Gastrocnemius medialis (tissue), 4 donors: ENCODE data around the gene UAP1L1. TPM values are rescaled to one million over a fixed set of nuclear protein-coding genes. Genes with fewer than 3 reads are reported as not detected.

Source experiments
- ATAC-seq, 2 donors: fragments of 150-250 bp; one replicate each; pipeline ENCODE4 v1.9.1; 2016
- DNase-seq, 2 donors: peaks; one replicate each; pipeline ENCODE4 v3.0.0-alpha.2; 2019
- H3K27ac ChIP-seq, 4 donors: fragments of 200-600 bp; sonication (generic); 1 replicate in 1 of 4; 2 replicates in 3 of 4; pipeline ENCODE4 v1.5.1; 2016 to 2018; ENCODE audit warnings: mild to moderate bottlenecking in 2 of 4, moderate library complexity in 1 of 4
- H3K27me3 ChIP-seq, 3 donors: fragments of 200-600 bp; sonication (generic) in 2 of 3; 1 replicate in 1 of 3; 2 replicates in 2 of 3; pipeline versions ENCODE4 v1.5.1 to v1.6.0; 2016 to 2019; ENCODE audit warnings: mild to moderate bottlenecking in 1 of 3, moderate library complexity in 1 of 3
- H3K36me3 ChIP-seq, 2 donors: fragments of 200-600 bp; sonication (generic) in 1 of 2; one replicate each; pipeline ENCODE4 v1.5.1; 2017 to 2018
- H3K4me1 ChIP-seq, 2 donors: fragments of 200-600 bp; sonication (generic) in 1 of 2; one replicate each; pipeline ENCODE4 v1.5.1; 2016 to 2017; ENCODE audit warnings: mild to moderate bottlenecking in 2 of 2
- H3K4me3 ChIP-seq, 4 donors: fragments of 200-600 bp; sonication (generic) in 3 of 4; 1 replicate in 1 of 4; 2 replicates in 3 of 4; pipeline ENCODE4 v1.5.1; 2016 to 2019; ENCODE audit warnings: mild to moderate bottlenecking in 2 of 4
- H3K9me3 ChIP-seq, 3 donors: fragments of 200-600 bp; sonication (generic) in 2 of 3; 1 replicate in 1 of 3; 2 replicates in 2 of 3; pipeline ENCODE4 v1.5.1; 2016 to 2019
- POLR2A ChIP-seq, 2 donors: fragments of 450-650 bp; IDR thresholded peaks; one replicate each; pipeline ENCODE4 v1.6.1; 2017; ENCODE audit warnings: antibody characterized with exemption in 2 of 2, mild to moderate bottlenecking in 2 of 2, moderate library complexity in 2 of 2
- in situ Hi-C, 4 donors: fragments of 200-750 bp; cut with MboI; loops; one replicate each; pipeline versions ENCODE4 v1.15.0 to v1.8.0; 2017; ENCODE audit warnings: low sequenced_read_pairs in 4 of 4
- intact Hi-C: fragments of 100-400 bp; cut with DNase I; formaldehyde crosslinking; loops from one replicate; pipeline ENCODE4 v1.15.1; 2023; ENCODE audit warnings: low total_unique reads
- total RNA-seq, 4 donors: library from RNA; depleted of rRNA; stranded (reverse); fragments of >200 nt; gene quantifications; one replicate each; pipeline versions ENCODE4 v1.1.0 to v1.2.3, GENCODE V29; 2016
- TF ChIP-seq, protein P1 (sequence below), 5 experiments: fragments of 450-650 bp in 3 of 5; fragments of 200-600 bp in 2 of 5; sonication (generic) in 2 of 5; IDR thresholded peaks in 4 of 5; conservative IDR thresholded peaks in 1 of 5; 1 replicate in 4 of 5; 2 replicates in 1 of 5; pipeline ENCODE4 v1.5.1; 2016 to 2019; ENCODE audit warnings: antibody characterized with exemption in 5 of 5, mild to moderate bottlenecking in 3 of 5, moderate library complexity in 3 of 5

The UAP1L1 gene
- total RNA-seq, 4 donors from 2014 or later, result 0.49 to 2.5 (median 1.5) TPM

- ATAC-seq (no peak), DNase-seq (no peak)
- H3K4me3 ChIP-seq, result no peak overlapping the region
- H3K4me1 ChIP-seq, result peaks cover 5 to 16% of the 10 kb centered on the region in 2 donors
- H3K36me3 ChIP-seq, result peaks cover 0 to 12% of the 10 kb centered on the region in 2 donors
- intact Hi-C loops (no loop called here), in situ Hi-C loops (no loop called here)
- no peak overlapping the region for H3K27ac ChIP-seq
- no peaks in the 10 kb centered on the region for H3K27me3 ChIP-seq
- TF ChIP-seq, protein P1, sequence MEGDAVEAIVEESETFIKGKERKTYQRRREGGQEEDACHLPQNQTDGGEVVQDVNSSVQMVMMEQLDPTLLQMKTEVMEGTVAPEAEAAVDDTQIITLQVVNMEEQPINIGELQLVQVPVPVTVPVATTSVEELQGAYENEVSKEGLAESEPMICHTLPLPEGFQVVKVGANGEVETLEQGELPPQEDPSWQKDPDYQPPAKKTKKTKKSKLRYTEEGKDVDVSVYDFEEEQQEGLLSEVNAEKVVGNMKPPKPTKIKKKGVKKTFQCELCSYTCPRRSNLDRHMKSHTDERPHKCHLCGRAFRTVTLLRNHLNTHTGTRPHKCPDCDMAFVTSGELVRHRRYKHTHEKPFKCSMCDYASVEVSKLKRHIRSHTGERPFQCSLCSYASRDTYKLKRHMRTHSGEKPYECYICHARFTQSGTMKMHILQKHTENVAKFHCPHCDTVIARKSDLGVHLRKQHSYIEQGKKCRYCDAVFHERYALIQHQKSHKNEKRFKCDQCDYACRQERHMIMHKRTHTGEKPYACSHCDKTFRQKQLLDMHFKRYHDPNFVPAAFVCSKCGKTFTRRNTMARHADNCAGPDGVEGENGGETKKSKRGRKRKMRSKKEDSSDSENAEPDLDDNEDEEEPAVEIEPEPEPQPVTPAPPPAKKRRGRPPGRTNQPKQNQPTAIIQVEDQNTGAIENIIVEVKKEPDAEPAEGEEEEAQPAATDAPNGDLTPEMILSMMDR (IDR thresholded peaks at IDR 0.05 in 4 of 5, conservative IDR thresholded peaks at IDR 0.05 in 1 of 5), result no peak
- TF ChIP-seq POLR2A (IDR thresholded peaks at IDR 0.05), result no peak
- no peaks in the 10 kb centered on the region for H3K9me3 ChIP-seq
Measured at GRCh38 chr9:137040568-137040967, 36.7 kb upstream of the UAP1L1 start.

DNA sequence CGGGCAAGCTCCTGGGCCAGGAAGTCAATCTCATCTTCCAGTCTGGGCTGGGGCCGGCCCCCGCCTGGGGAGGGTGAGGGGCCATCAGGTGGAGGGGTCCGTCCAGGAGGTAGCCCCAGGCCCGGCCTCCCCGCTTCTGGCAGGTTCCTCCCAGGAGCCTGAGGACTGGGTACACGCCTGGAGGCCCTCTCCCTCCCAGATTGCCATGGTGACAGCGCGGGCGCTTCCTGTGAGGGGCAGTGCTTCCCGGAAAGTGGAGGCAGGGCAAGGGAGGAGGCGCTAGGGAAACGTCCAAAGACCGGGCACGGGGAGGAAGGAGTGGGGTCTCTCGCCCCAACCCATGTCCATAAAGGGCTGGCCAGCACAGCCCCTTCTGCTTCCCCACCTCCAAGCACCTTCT is 36.2 kb upstream of the UAP1L1 start:
- ATAC-seq (no peak), DNase-seq (no peak)
- in situ Hi-C loops (no loop called here), intact Hi-C loops (no loop called here)
- Histone ChIP-seq H3K27ac (no peak overlapping the region), H3K9me3 (no peaks in the 10 kb centered on the region), H3K4me3 (no peak overlapping the region), H3K4me1 (peaks cover 5 to 18% of the 10 kb centered on the region in 2 donors), H3K36me3 (peaks cover 0 to 12% of the 10 kb centered on the region in 2 donors), H3K27me3 (no peaks in the 10 kb centered on the region)
- TF ChIP-seq POLR2A (IDR thresholded peaks at IDR 0.05), result no peak
- TF ChIP-seq, protein P1 (IDR thresholded peaks at IDR 0.05 in 4 of 5, conservative IDR thresholded peaks at IDR 0.05 in 1 of 5), result no peak

DNA sequence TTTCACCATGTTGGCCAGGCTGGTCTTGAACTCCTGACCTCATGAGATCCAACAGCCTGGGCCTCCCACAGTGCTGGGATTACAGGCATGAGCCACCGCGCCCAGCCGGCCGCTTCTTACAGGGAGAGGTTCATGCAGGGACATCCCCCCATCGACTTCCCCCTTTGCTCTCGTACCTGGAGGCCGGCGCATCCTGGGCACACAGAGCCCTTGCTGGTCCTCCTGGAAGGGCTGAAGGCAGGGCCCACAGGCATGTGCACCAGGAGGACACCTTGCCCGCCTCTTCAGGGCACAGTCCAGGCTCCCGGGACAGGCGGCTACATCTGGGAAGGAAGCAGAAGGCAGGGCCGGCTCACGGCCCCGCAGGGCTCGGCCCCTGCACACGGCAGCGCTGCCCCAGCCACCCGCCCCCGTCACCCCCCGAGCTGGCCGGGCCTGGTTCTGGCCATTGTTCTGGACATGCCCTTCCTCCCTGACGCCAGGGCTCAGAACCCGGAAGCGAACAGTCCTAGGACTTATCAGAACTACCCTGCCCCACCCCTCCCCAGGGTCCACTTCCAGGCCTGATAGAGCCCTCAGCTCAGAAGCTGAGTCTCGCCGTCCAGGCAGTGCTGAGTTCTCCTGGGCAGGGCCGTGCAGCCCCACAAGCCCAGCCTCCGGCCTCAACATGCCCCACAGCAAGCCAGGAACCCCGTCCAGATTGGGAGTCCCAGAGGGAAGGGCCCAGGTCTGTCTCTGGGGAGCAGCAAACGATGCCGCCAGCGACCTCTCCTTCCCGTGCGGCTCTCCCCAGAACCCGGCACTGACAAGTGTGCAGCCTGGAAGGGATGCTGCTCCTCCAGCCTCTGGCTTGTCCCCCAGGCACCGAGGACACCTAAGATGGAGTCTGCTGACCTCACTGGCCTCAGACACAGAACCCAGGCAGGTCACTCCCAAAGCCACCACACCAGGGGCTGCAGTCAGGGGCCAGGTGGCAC is 34.3 kb upstream of the UAP1L1 start:
- peaks cover 5 to 24% of the 10 kb centered on the region in 2 donors for H3K4me1 ChIP-seq
- H3K4me3 ChIP-seq, result peak overlapping the region in 3 of 4 donors; percentile 22 to 60 (median 60)
- peaks cover 9 to 16% (median 14%) of the 10 kb centered on the region in 3 donors for H3K27me3 ChIP-seq
- TF ChIP-seq, protein P1 (IDR thresholded peaks at IDR 0.05 in 4 of 5, conservative IDR thresholded peaks at IDR 0.05 in 1 of 5), result no peak
- no peak for TF ChIP-seq POLR2A (IDR thresholded peaks at IDR 0.05)
- peak; percentile 19 to 37 for ATAC-seq
- intact Hi-C loops, result no loop called here
- peak overlapping the region; percentile 37 to 68 (median 66) for H3K27ac ChIP-seq
- in situ Hi-C loops, result no loop called here
- no peaks in the 10 kb centered on the region for H3K9me3 ChIP-seq
- no peak for DNase-seq
- H3K36me3 ChIP-seq, result peaks cover 0 to 12% of the 10 kb centered on the region in 2 donors

- H3K36me3 ChIP-seq, result peaks cover 0 to 12% of the 10 kb centered on the region in 2 donors
- peak overlapping the region in 3 of 4 donors; percentile 65 to 68 (median 67) for H3K27ac ChIP-seq
- H3K9me3 ChIP-seq, result no peaks in the 10 kb centered on the region
- H3K4me1 ChIP-seq, result peaks cover 5 to 30% of the 10 kb centered on the region in 2 donors
- ATAC-seq (no peak), DNase-seq (no peak)
- in situ Hi-C loops (no loop called here), intact Hi-C loops (no loop called here)
- peak overlapping the region in 3 of 4 donors; percentile 57 to 60 (median 60) for H3K4me3 ChIP-seq
- TF ChIP-seq, protein P1 (IDR thresholded peaks at IDR 0.05 in 4 of 5, conservative IDR thresholded peaks at IDR 0.05 in 1 of 5), result no peak
- TF ChIP-seq POLR2A (IDR thresholded peaks at IDR 0.05), result no peak
- H3K27me3 ChIP-seq, result peaks cover 16 to 26% (median 19%) of the 10 kb centered on the region in 3 donors
Measured at GRCh38 chr9:137044037-137044436, 33.3 kb upstream of the UAP1L1 start.
